Measurements from ENCODE around the gene URB2.

The URB2 gene

GRCh38 chr1:229696385-229696784 is 70.3 kb downstream of the URB2 start:
- no peak for TF ChIP-seq CTCF (IDR thresholded peaks at IDR 0.05)

GRCh38 chr1:229699613-229700267 is 73.7 kb downstream of the URB2 start:
- no peak for TF ChIP-seq CTCF (IDR thresholded peaks at IDR 0.05)

GRCh38 chr1:229704157-229704556 is 78.1 kb downstream of the URB2 start:
- TF ChIP-seq CTCF (IDR thresholded peaks at IDR 0.05) = no peak

GRCh38 chr1:229709500-229710013 is 83.5 kb downstream of the URB2 start:
- TF ChIP-seq CTCF (IDR thresholded peaks at IDR 0.05) = no peak
